T-helper 2 cell treated with Interferon-gamma antibody and Interleukin-4, amounts not matched to agents 5 μg/mL and 100 μg/mL, for 36 hours (primary cell): ENCODE results near the gene SLC7A5.
"Not testable (repeated sequence)": the region's sequence is repeated elsewhere in the genome, so short reads cannot be mapped to it uniquely, and the experiment has no call there.

Source experiments
- DNase-seq: peaks from one replicate; pipeline ENCODE4 v3.0.0; 2021; ENCODE audit warnings: low spot score
- H3K27ac Mint-ChIP-seq: one replicate; pipeline ENCODE4 v1.8.0; 2021; ENCODE audit warnings: mild to moderate bottlenecking, mixed read lengths
- H3K27me3 Mint-ChIP-seq: one replicate; pipeline ENCODE4 v1.8.0; 2021; ENCODE audit warnings: low read depth, mixed read lengths
- H3K36me3 Mint-ChIP-seq: one replicate; pipeline ENCODE4 v1.8.0; 2021; ENCODE audit warnings: low read depth, mixed read lengths
- H3K4me1 Mint-ChIP-seq: one replicate; pipeline ENCODE4 v1.8.0; 2021; ENCODE audit warnings: low read depth, mixed read lengths
- H3K4me3 Mint-ChIP-seq: one replicate; pipeline ENCODE4 v1.8.0; 2022; ENCODE audit warnings: mild to moderate bottlenecking, moderate library complexity, mixed read lengths
- H3K9me3 Mint-ChIP-seq: one replicate; pipeline ENCODE4 v1.8.0; 2021; ENCODE audit warnings: mixed read lengths

The SLC7A5 gene

DNA sequence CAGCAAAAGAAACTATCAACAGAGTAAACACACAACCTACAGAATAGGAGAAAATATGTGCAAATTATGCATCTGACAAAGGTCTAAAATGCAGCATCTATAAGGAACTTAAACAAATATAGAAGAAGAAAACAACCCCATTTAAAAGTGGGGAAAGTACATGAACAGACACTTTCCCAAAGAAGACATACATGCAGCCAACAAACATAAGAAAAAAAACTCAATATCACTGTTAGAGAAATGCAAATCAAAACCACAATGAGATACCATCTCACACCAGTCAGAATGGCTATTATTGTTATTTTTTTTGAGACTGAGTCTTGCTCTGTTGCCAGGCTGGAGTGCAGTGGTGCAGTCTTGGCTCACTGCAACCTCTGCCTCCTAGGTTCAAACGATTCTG, 57.9 kb downstream of the SLC7A5 start:
- not testable (repeated sequence) for H3K9me3 Mint-ChIP-seq, H3K27me3 Mint-ChIP-seq, H3K27ac Mint-ChIP-seq, H3K4me3 Mint-ChIP-seq, DNase-seq, H3K36me3 Mint-ChIP-seq
- peaks cover 17% of the 10 kb centered on the region for H3K4me1 Mint-ChIP-seq

GRCh38 chr16:87809150-87809902, 60.0 kb downstream of the SLC7A5 start:
- Mint-ChIP-seq H3K27me3 (peaks cover 2% of the 10 kb centered on the region), H3K4me1 (peaks cover 22% of the 10 kb centered on the region), H3K9me3 (no peaks in the 10 kb centered on the region), H3K27ac (no peak overlapping the region), H3K4me3 (no peak overlapping the region), H3K36me3 (no peaks in the 10 kb centered on the region)
- DNase-seq = no peak

- Mint-ChIP-seq H3K36me3 (no peaks in the 10 kb centered on the region), H3K4me1 (peaks cover 22% of the 10 kb centered on the region)
Measured at GRCh38 chr16:87808108-87808507, 61.2 kb downstream of the SLC7A5 start.

DNA sequence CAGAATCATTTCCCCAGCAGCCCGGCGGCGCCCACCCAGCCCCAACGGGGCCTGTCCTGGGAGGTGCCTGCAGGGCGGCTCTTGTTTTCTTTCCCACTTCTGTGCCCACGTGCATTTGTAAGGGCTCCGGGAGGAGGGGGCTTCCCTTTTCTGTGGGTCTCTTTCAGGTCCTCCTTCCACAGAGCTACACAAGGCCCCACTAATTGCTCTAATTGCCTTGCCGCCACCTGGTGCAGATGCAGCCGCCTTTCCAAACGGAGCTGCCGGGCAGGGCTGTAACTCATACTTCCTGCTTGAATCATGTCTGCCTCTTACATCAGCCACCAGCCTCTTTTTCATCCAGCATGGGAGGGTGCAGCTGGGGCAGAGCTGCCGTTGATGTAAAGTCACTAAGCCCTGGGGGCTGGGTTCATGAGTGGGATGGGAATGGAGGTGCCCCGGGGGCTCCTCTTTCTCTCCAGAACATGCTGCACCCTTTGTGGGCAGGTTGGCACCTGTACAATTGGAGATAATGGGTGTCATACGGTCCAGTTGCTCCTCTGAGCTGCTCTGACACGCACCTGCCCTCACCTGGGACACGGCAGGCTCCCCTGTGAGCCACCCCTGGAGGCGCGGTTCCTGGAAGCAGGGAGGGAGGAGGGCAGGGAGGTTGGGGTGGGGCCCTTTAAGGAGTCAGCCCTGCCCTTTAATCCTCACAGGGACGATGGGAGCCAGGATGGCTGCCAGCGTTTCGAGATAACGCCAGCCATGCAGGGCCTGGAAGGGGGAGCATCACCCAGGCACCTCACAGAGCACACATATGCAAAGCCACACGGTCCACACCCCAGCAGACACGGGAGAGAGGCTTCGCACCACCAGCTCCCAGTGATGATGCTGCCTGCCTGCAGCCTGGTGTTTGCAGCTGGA, 62.4 kb downstream of the SLC7A5 start:
- no peaks in the 10 kb centered on the region for H3K36me3 Mint-ChIP-seq
- DNase-seq = peak; percentile 44
- peaks cover 23% of the 10 kb centered on the region for H3K4me1 Mint-ChIP-seq
- no peaks in the 10 kb centered on the region for H3K9me3 Mint-ChIP-seq
- peak overlapping the region; percentile 92 for H3K27ac Mint-ChIP-seq
- H3K27me3 Mint-ChIP-seq = no peaks in the 10 kb centered on the region
- peak overlapping the region; percentile 91 for H3K4me3 Mint-ChIP-seq

More at GRCh38 chr16:87808108-87808507, 61.2 kb downstream of the SLC7A5 start:
- no peak overlapping the region for H3K4me3 Mint-ChIP-seq
- peak overlapping the region; percentile 33 for H3K27ac Mint-ChIP-seq
- H3K9me3 Mint-ChIP-seq = no peaks in the 10 kb centered on the region
- no peak for DNase-seq
- peaks cover 2% of the 10 kb centered on the region for H3K27me3 Mint-ChIP-seq

DNA sequence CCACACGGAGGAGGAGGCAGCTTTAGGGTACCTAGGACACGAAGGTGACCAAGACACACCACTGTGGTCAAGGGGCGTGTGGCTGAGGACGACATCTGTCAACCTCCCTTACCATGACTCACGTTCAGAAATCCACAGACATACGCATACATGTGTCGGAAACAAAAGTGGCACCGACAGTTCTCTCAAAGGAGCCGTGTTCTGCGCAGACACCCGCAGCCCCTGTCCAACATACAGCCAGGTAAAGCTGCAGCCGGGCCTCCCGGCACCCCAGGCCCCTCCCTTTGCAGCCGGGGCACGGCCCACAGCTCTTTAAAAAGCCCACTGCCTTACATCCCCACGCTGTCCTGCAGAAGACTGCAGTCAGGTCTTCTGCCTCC, 63.1 kb downstream of the SLC7A5 start:
- no peaks in the 10 kb centered on the region for H3K36me3 Mint-ChIP-seq
- H3K4me3 Mint-ChIP-seq = peak overlapping the region; percentile 91
- peak; percentile 37 for DNase-seq
- H3K9me3 Mint-ChIP-seq = no peaks in the 10 kb centered on the region
- peaks cover 20% of the 10 kb centered on the region for H3K4me1 Mint-ChIP-seq
- H3K27ac Mint-ChIP-seq = peak overlapping the region; percentile 92
- H3K27me3 Mint-ChIP-seq = no peaks in the 10 kb centered on the region

GRCh38 chr16:87803385-87803784, 65.9 kb downstream of the SLC7A5 start:
- Mint-ChIP-seq H3K9me3 (no peaks in the 10 kb centered on the region), H3K36me3 (no peaks in the 10 kb centered on the region), H3K27ac (no peak overlapping the region), H3K4me3 (no peak overlapping the region), H3K27me3 (no peaks in the 10 kb centered on the region), H3K4me1 (peaks cover 13% of the 10 kb centered on the region)
- DNase-seq = no peak

- no peaks in the 10 kb centered on the region for H3K9me3 Mint-ChIP-seq
- no peak overlapping the region for H3K4me3 Mint-ChIP-seq
- H3K27ac Mint-ChIP-seq = no peak overlapping the region
- no peaks in the 10 kb centered on the region for H3K27me3 Mint-ChIP-seq
- peaks cover 13% of the 10 kb centered on the region for H3K4me1 Mint-ChIP-seq
- H3K36me3 Mint-ChIP-seq = no peaks in the 10 kb centered on the region
- DNase-seq = no peak
Measured at GRCh38 chr16:87802670-87803069, 66.6 kb downstream of the SLC7A5 start.

DNA sequence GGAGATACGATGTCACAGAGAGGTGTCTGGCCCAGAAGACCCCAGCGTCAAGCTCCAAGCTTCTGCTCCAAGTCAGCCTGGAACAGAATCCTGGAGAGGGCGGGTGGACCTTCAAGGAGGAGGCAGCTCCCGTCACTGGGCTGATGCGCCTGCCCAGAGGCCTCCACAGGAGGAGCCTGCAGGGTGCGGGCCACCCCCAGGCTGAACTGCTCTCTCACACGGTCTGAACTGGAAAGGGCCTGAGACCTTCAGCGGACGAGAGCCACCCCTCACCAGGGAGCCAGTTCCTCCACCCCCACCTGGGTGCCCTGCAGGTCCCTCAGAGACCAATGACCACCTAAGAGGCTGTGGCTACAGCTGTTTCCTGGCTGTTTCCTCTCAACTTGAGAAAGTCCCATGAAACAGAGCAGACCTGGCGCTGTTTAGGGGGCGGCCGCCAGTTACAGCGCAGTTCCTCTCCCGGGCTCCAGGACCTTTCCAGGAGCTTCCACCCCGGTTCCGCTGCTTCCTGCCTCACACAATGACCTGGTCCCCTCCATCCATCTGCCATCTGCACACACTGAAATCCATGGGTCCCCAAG, 67.5 kb downstream of the SLC7A5 start:
- no peak for DNase-seq
- no peaks in the 10 kb centered on the region for H3K27me3 Mint-ChIP-seq
- no peaks in the 10 kb centered on the region for H3K36me3 Mint-ChIP-seq
- no peaks in the 10 kb centered on the region for H3K9me3 Mint-ChIP-seq
- no peak overlapping the region for H3K4me3 Mint-ChIP-seq
- H3K27ac Mint-ChIP-seq = no peak overlapping the region
- H3K4me1 Mint-ChIP-seq = peaks cover 9% of the 10 kb centered on the region

DNA sequence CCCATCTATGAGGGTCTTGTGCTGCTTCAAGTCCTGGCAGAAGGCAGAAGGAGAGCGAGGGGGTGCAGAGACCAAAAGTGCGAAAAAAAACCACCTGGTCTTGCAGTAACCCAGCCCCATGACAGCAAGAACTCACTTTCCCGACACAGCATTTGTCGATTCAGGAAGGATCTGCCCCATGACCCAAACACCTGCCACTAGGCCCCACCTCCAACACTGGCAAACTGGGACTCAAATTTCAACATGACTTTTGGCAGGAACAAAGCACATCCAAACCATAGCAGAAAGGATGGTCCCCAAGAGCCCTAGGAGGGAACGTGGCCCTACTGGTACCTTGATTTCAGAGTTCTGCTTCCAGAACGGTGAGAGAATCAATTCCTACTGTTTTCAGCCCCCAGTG, 68.8 kb downstream of the SLC7A5 start:
- Mint-ChIP-seq H3K27ac (no peak overlapping the region), H3K4me1 (peaks cover 1% of the 10 kb centered on the region), H3K36me3 (no peaks in the 10 kb centered on the region), H3K4me3 (no peak overlapping the region), H3K27me3 (no peaks in the 10 kb centered on the region), H3K9me3 (no peaks in the 10 kb centered on the region)
- DNase-seq = no peak

GRCh38 chr16:87795336-87795735, 74.0 kb downstream of the SLC7A5 start:
- H3K9me3 Mint-ChIP-seq = no peaks in the 10 kb centered on the region
- no peaks in the 10 kb centered on the region for H3K4me1 Mint-ChIP-seq
- H3K36me3 Mint-ChIP-seq = no peaks in the 10 kb centered on the region
- H3K27ac Mint-ChIP-seq = no peak overlapping the region
- no peak overlapping the region for H3K4me3 Mint-ChIP-seq
- DNase-seq = no peak
- H3K27me3 Mint-ChIP-seq = no peaks in the 10 kb centered on the region

GRCh38 chr16:87794485-87795078, 74.7 kb downstream of the SLC7A5 start:
- Mint-ChIP-seq H3K27ac (no peak overlapping the region), H3K36me3 (no peaks in the 10 kb centered on the region), H3K27me3 (no peaks in the 10 kb centered on the region), H3K4me3 (no peak overlapping the region), H3K4me1 (no peaks in the 10 kb centered on the region), H3K9me3 (no peaks in the 10 kb centered on the region)
- DNase-seq = no peak

GRCh38 chr16:87792205-87792565, 77.1 kb downstream of the SLC7A5 start:
- no peaks in the 10 kb centered on the region for H3K4me1 Mint-ChIP-seq
- H3K9me3 Mint-ChIP-seq = no peaks in the 10 kb centered on the region
- H3K27ac Mint-ChIP-seq = no peak overlapping the region
- no peak overlapping the region for H3K4me3 Mint-ChIP-seq
- no peak for DNase-seq
- H3K27me3 Mint-ChIP-seq = no peaks in the 10 kb centered on the region
- no peaks in the 10 kb centered on the region for H3K36me3 Mint-ChIP-seq

DNA sequence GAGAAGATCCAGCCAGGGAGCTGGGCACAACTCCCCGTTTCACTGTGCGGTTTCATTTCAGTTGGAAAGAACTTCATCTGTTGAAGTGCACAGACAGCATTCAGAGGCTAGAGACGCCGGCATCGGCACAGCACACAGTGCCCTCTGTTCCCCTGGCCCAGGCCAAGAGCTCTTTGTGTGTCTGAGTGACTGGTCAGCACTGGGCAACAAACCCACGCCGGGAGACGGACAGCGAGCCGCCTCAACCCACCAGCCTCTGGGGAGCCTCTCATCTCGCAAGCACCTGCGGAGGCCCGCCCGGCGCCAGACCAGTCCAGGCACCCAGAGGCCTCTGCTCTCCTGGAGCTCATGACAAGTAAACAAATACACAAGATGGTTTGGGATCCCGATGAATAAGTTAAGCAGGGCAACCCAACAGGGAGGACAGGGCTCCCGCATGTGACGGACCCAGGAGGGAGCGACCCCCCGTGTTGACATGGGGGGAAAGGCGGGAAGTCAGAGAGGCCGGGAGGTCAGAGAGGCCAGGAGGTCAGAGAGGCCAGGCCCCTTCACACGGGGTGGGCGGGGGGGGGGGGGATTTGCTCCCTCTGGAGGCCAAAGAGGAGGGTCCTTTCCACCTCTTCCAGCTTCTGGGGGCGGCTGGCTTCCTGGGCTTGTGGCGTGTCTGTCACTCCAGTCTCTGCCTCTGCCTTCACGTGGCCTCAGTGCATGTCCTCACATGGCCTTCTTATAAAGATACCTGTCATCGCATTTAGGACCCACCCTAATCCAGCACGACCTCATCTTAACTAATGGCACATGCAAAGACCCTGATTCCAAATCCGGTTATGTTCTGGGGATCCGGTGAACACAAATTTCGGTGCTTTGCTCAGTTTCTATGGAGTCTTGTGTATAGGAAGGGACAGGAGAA, 77.8 kb downstream of the SLC7A5 start:
- no peak overlapping the region for H3K27ac Mint-ChIP-seq
- no peaks in the 10 kb centered on the region for H3K9me3 Mint-ChIP-seq
- no peaks in the 10 kb centered on the region for H3K36me3 Mint-ChIP-seq
- no peaks in the 10 kb centered on the region for H3K27me3 Mint-ChIP-seq
- no peak for DNase-seq
- no peaks in the 10 kb centered on the region for H3K4me1 Mint-ChIP-seq
- H3K4me3 Mint-ChIP-seq = no peak overlapping the region
